ENCODE data around the gene SMPD4. TPM values are rescaled to one million over a fixed set of nuclear protein-coding genes. Genes with fewer than 3 reads are reported as not detected.
"Not testable (repeated sequence)": the region's sequence is repeated elsewhere in the genome, so short reads cannot be mapped to it uniquely, and the experiment has no call there.

SMPD4 gene
- total and polyA plus RNA-seq, 2 donors: 14.0 to 42.6 TPM

GRCh38 chr2:130183512-130184373 lies 2.3 kb upstream of the SMPD4 start:
- Histone ChIP-seq H3K4me1 (ENCODE audit: control insufficient read depth in 2 of 2, insufficient read depth in 2 of 2, low read length in 2 of 2) (peaks cover 7 to 16% of the 10 kb centered on the region in 2 donors), H3K27ac (ENCODE audit: low read depth in 1 of 2, low read length in 1 of 2) (no peak overlapping the region), H3K9me3 (ENCODE audit: control insufficient read depth in 2 of 2, insufficient read depth in 1 of 2, low read length in 1 of 2) (peaks cover 0 to 1% of the 10 kb centered on the region in 2 donors), H3K27me3 (ENCODE audit: control insufficient read depth in 2 of 2, insufficient read depth in 1 of 2, low read length in 1 of 2) (no peaks in the 10 kb centered on the region), H3K36me3 (ENCODE audit: control insufficient read depth in 2 of 2, insufficient read depth in 2 of 2, low read length in 1 of 2) (peaks cover 3 to 11% of the 10 kb centered on the region in 2 donors), H3K4me3 (ENCODE audit: low read length in 2 of 2) (peak overlapping the region in 1 of 2 donors; percentile 56)
- no peak for DNase-seq (ENCODE audit: low read depth in 6 of 9, low spot score in 9 of 9)
- WGBS: 95% methylated on average over 26 of the region's 26 CpGs

GRCh38 chr2:130182826-130183511 lies 1.6 kb upstream of the SMPD4 start:
- WGBS: 44% methylated on average over 23 of the region's 23 CpGs
- not testable (repeated sequence) for H3K27ac ChIP-seq (ENCODE audit: low read depth in 1 of 2, low read length in 1 of 2); H3K9me3 ChIP-seq (ENCODE audit: control insufficient read depth in 2 of 2, insufficient read depth in 1 of 2, low read length in 1 of 2); H3K27me3 ChIP-seq (ENCODE audit: control insufficient read depth in 2 of 2, insufficient read depth in 1 of 2, low read length in 1 of 2)
- peaks cover 7 to 16% of the 10 kb centered on the region in 2 donors for H3K4me1 ChIP-seq (ENCODE audit: control insufficient read depth in 2 of 2, insufficient read depth in 2 of 2, low read length in 2 of 2)
- DNase-seq (ENCODE audit: low read depth in 6 of 9, low spot score in 9 of 9): peak in 2 of 9 donors; percentile 6 to 17
- peak overlapping the region; percentile 56 to 87 for H3K4me3 ChIP-seq (ENCODE audit: low read length in 2 of 2)
- H3K36me3 ChIP-seq (ENCODE audit: control insufficient read depth in 2 of 2, insufficient read depth in 2 of 2, low read length in 1 of 2): peaks cover 0 to 11% of the 10 kb centered on the region in 2 donors

- under 1% methylated on average over 83 of the region's 86 CpGs for WGBS
- H3K27me3 ChIP-seq (ENCODE audit: control insufficient read depth in 2 of 2, insufficient read depth in 1 of 2, low read length in 1 of 2): not testable (repeated sequence)
Observed at GRCh38 chr2:130181880-130182682, 679 bp upstream of the SMPD4 start, which contains the start of gene MZT2B. Gene MZT2B (plus strand): TSS chr2:130182262. CDS start chr2:130182283, 21 bp downstream.

GRCh38 chr2:130180404-130181324 lies 738 bp downstream of the SMPD4 start:
- not testable (repeated sequence) for H3K27me3 ChIP-seq (ENCODE audit: control insufficient read depth in 2 of 2, insufficient read depth in 1 of 2, low read length in 1 of 2); DNase-seq (ENCODE audit: low read depth in 6 of 9, low spot score in 9 of 9); H3K9me3 ChIP-seq (ENCODE audit: control insufficient read depth in 2 of 2, insufficient read depth in 1 of 2, low read length in 1 of 2)
- Histone ChIP-seq H3K27ac (ENCODE audit: low read depth in 1 of 2, low read length in 1 of 2) (peak overlapping the region; percentile 91 to 95), H3K4me1 (ENCODE audit: control insufficient read depth in 2 of 2, insufficient read depth in 2 of 2, low read length in 2 of 2) (peaks cover 7 to 16% of the 10 kb centered on the region in 2 donors), H3K4me3 (ENCODE audit: low read length in 2 of 2) (peak overlapping the region; percentile 87 to 88), H3K36me3 (ENCODE audit: control insufficient read depth in 2 of 2, insufficient read depth in 2 of 2, low read length in 1 of 2) (peaks cover 3 to 14% of the 10 kb centered on the region in 2 donors)
- WGBS: 32% methylated on average over 38 of the region's 38 CpGs

More at GRCh38 chr2:130181880-130182682, 679 bp upstream of the SMPD4 start, which contains the start of gene MZT2B:
- H3K9me3 ChIP-seq (ENCODE audit: control insufficient read depth in 2 of 2, insufficient read depth in 1 of 2, low read length in 1 of 2): not testable (repeated sequence)
- peak within 1 kb of the TSS; percentile 91 to 95 for H3K27ac ChIP-seq (ENCODE audit: low read depth in 1 of 2, low read length in 1 of 2)
- peak within 1 kb of the TSS; percentile 87 to 88 for H3K4me3 ChIP-seq (ENCODE audit: low read length in 2 of 2)
- peak; percentile 65 to 92 (median 78) for DNase-seq (ENCODE audit: low read depth in 6 of 9, low spot score in 9 of 9)
- peaks cover 7 to 16% of the 10 kb centered on the region in 2 donors for H3K4me1 ChIP-seq (ENCODE audit: control insufficient read depth in 2 of 2, insufficient read depth in 2 of 2, low read length in 2 of 2)
- H3K36me3 ChIP-seq (ENCODE audit: control insufficient read depth in 2 of 2, insufficient read depth in 2 of 2, low read length in 1 of 2): peaks cover 0 to 11% of the 10 kb centered on the region in 2 donors

GRCh38 chr2:130174866-130175265 lies 6.5 kb downstream of the SMPD4 start:
- not testable (repeated sequence) for H3K4me3 ChIP-seq (ENCODE audit: low read length in 2 of 2); H3K4me1 ChIP-seq (ENCODE audit: control insufficient read depth in 2 of 2, insufficient read depth in 2 of 2, low read length in 2 of 2); H3K27ac ChIP-seq (ENCODE audit: low read depth in 1 of 2, low read length in 1 of 2); H3K27me3 ChIP-seq (ENCODE audit: control insufficient read depth in 2 of 2, insufficient read depth in 1 of 2, low read length in 1 of 2); H3K9me3 ChIP-seq (ENCODE audit: control insufficient read depth in 2 of 2, insufficient read depth in 1 of 2, low read length in 1 of 2); DNase-seq (ENCODE audit: low read depth in 6 of 9, low spot score in 9 of 9)
- H3K36me3 ChIP-seq (ENCODE audit: control insufficient read depth in 2 of 2, insufficient read depth in 2 of 2, low read length in 1 of 2): peaks cover 35 to 39% of the 10 kb centered on the region in 2 donors
- 96% methylated on average over 5 of the region's 5 CpGs for WGBS

- Histone ChIP-seq H3K36me3 (ENCODE audit: control insufficient read depth in 2 of 2, insufficient read depth in 2 of 2, low read length in 1 of 2) (peaks cover 66 to 68% of the 10 kb centered on the region in 2 donors), H3K4me3 (ENCODE audit: low read length in 2 of 2) (no peak overlapping the region), H3K27me3 (ENCODE audit: control insufficient read depth in 2 of 2, insufficient read depth in 1 of 2, low read length in 1 of 2) (no peaks in the 10 kb centered on the region), H3K27ac (ENCODE audit: low read depth in 1 of 2, low read length in 1 of 2) (no peak overlapping the region), H3K4me1 (ENCODE audit: control insufficient read depth in 2 of 2, insufficient read depth in 2 of 2, low read length in 2 of 2) (no peaks in the 10 kb centered on the region), H3K9me3 (ENCODE audit: control insufficient read depth in 2 of 2, insufficient read depth in 1 of 2, low read length in 1 of 2) (no peaks in the 10 kb centered on the region)
- DNase-seq (ENCODE audit: low read depth in 6 of 9, low spot score in 9 of 9): no peak
- 91% methylated on average over 7 of the region's 7 CpGs for WGBS
Observed at GRCh38 chr2:130169896-130170295, 11.5 kb downstream of the SMPD4 start.

- H3K27ac ChIP-seq (ENCODE audit: low read depth in 1 of 2, low read length in 1 of 2); H3K9me3 ChIP-seq (ENCODE audit: control insufficient read depth in 2 of 2, insufficient read depth in 1 of 2, low read length in 1 of 2); H3K27me3 ChIP-seq (ENCODE audit: control insufficient read depth in 2 of 2, insufficient read depth in 1 of 2, low read length in 1 of 2); H3K4me3 ChIP-seq (ENCODE audit: low read length in 2 of 2); DNase-seq (ENCODE audit: low read depth in 6 of 9, low spot score in 9 of 9); H3K4me1 ChIP-seq (ENCODE audit: control insufficient read depth in 2 of 2, insufficient read depth in 2 of 2, low read length in 2 of 2): not testable (repeated sequence)
- 96% methylated on average over 3 of the region's 3 CpGs for WGBS
- H3K36me3 ChIP-seq (ENCODE audit: control insufficient read depth in 2 of 2, insufficient read depth in 2 of 2, low read length in 1 of 2): peaks cover 67 to 70% of the 10 kb centered on the region in 2 donors
Observed at GRCh38 chr2:130169163-130169562, 12.2 kb downstream of the SMPD4 start.

GRCh38 chr2:130166611-130167010 lies 14.8 kb downstream of the SMPD4 start:
- not testable (repeated sequence) for H3K27me3 ChIP-seq (ENCODE audit: control insufficient read depth in 2 of 2, insufficient read depth in 1 of 2, low read length in 1 of 2); H3K4me1 ChIP-seq (ENCODE audit: control insufficient read depth in 2 of 2, insufficient read depth in 2 of 2, low read length in 2 of 2); H3K27ac ChIP-seq (ENCODE audit: low read depth in 1 of 2, low read length in 1 of 2); H3K4me3 ChIP-seq (ENCODE audit: low read length in 2 of 2); DNase-seq (ENCODE audit: low read depth in 6 of 9, low spot score in 9 of 9); H3K9me3 ChIP-seq (ENCODE audit: control insufficient read depth in 2 of 2, insufficient read depth in 1 of 2, low read length in 1 of 2)
- 83% methylated on average over 3 of the region's 3 CpGs for WGBS
- H3K36me3 ChIP-seq (ENCODE audit: control insufficient read depth in 2 of 2, insufficient read depth in 2 of 2, low read length in 1 of 2): peaks cover 59 to 63% of the 10 kb centered on the region in 2 donors

All from thymus (tissue), 11 donors.